Mononuclear cell (primary cell): ENCODE data around the gene CCDC92B. TPM values are rescaled to one million over a fixed set of nuclear protein-coding genes. Genes with fewer than 3 reads are reported as not detected.
"Not testable (repeated sequence)": the region's sequence is repeated elsewhere in the genome, so short reads cannot be mapped to it uniquely, and the experiment has no call there.

ENCODE experiments used
- H3K27me3 ChIP-seq: 2 replicates; pipeline ENCODE4 v1.6.0; 2011; ENCODE audit warnings: low read length, control low read depth; ENCODE audit not compliant: insufficient read depth
- H3K4me1 ChIP-seq: 2 replicates; pipeline ENCODE4 v1.5.1; 2011; ENCODE audit warnings: mild to moderate bottlenecking, low read length, control low read depth; ENCODE audit not compliant: insufficient read depth
- H3K4me3 ChIP-seq: 2 replicates; pipeline ENCODE4 v1.5.1; 2011; ENCODE audit warnings: mild to moderate bottlenecking, low read length, moderate library complexity
- H3K9me3 ChIP-seq: 2 replicates; pipeline ENCODE4 v1.5.1; 2011; ENCODE audit warnings: low read depth, mild to moderate bottlenecking, control low read depth, low read length
- total RNA-seq: library from RNA; depleted of rRNA; stranded (reverse); fragments of >200 nt; gene quantifications from one replicate; pipeline ENCODE4 v1.2.3, GENCODE V29; 2012

CCDC92B gene
- total RNA-seq, 1 donor = not detected

GRCh38 chr17:2783310-2784030 is 34.0 kb upstream of the CCDC92B start:
- Histone ChIP-seq H3K4me3 (no peak overlapping the region), H3K27me3 (no peaks in the 10 kb centered on the region), H3K9me3 (no peaks in the 10 kb centered on the region), H3K4me1 (peaks cover 12% of the 10 kb centered on the region)

- H3K27me3 ChIP-seq = peaks cover 6% of the 10 kb centered on the region
- H3K4me1 ChIP-seq = peaks cover 12% of the 10 kb centered on the region
- no peak overlapping the region for H3K4me3 ChIP-seq
- H3K9me3 ChIP-seq = no peaks in the 10 kb centered on the region
Observed at GRCh38 chr17:2782055-2782454, 32.6 kb upstream of the CCDC92B start.

GRCh38 chr17:2781598-2781997 is 32.1 kb upstream of the CCDC92B start:
- H3K27me3 ChIP-seq, H3K9me3 ChIP-seq, H3K4me3 ChIP-seq: not testable (repeated sequence)
- peaks cover 10% of the 10 kb centered on the region for H3K4me1 ChIP-seq

GRCh38 chr17:2780931-2781454 is 31.5 kb upstream of the CCDC92B start:
- H3K4me3 ChIP-seq = no peak overlapping the region
- no peaks in the 10 kb centered on the region for H3K9me3 ChIP-seq
- peaks cover 4% of the 10 kb centered on the region for H3K4me1 ChIP-seq
- H3K27me3 ChIP-seq = peaks cover 12% of the 10 kb centered on the region

GRCh38 chr17:2780256-2780655 is 30.8 kb upstream of the CCDC92B start:
- peaks cover 16% of the 10 kb centered on the region for H3K27me3 ChIP-seq
- H3K4me3 ChIP-seq = no peak overlapping the region
- peaks cover 4% of the 10 kb centered on the region for H3K4me1 ChIP-seq
- no peaks in the 10 kb centered on the region for H3K9me3 ChIP-seq

- Histone ChIP-seq H3K4me3 (no peak overlapping the region), H3K4me1 (peaks cover 4% of the 10 kb centered on the region), H3K27me3 (peaks cover 21% of the 10 kb centered on the region), H3K9me3 (no peaks in the 10 kb centered on the region)
Observed at GRCh38 chr17:2779545-2779944, 30.1 kb upstream of the CCDC92B start.

- H3K4me3 ChIP-seq = no peak overlapping the region
- no peaks in the 10 kb centered on the region for H3K9me3 ChIP-seq
- H3K27me3 ChIP-seq = peaks cover 21% of the 10 kb centered on the region
- peaks cover 4% of the 10 kb centered on the region for H3K4me1 ChIP-seq
Observed at GRCh38 chr17:2778489-2778888, 29.0 kb upstream of the CCDC92B start.

GRCh38 chr17:2777242-2777867 is 27.9 kb upstream of the CCDC92B start:
- peaks cover 23% of the 10 kb centered on the region for H3K27me3 ChIP-seq
- no peak overlapping the region for H3K4me3 ChIP-seq
- H3K9me3 ChIP-seq = no peaks in the 10 kb centered on the region
- H3K4me1 ChIP-seq = peaks cover 4% of the 10 kb centered on the region

- no peak overlapping the region for H3K4me3 ChIP-seq
- H3K27me3 ChIP-seq = peaks cover 23% of the 10 kb centered on the region
- peaks cover 4% of the 10 kb centered on the region for H3K4me1 ChIP-seq
- H3K9me3 ChIP-seq = no peaks in the 10 kb centered on the region
Observed at GRCh38 chr17:2776589-2777241, 27.3 kb upstream of the CCDC92B start.

- no peaks in the 10 kb centered on the region for H3K9me3 ChIP-seq
Observed at GRCh38 chr17:2775206-2775605, 25.8 kb upstream of the CCDC92B start.

GRCh38 chr17:2770129-2770528 is 20.7 kb upstream of the CCDC92B start:
- Histone ChIP-seq H3K9me3 (no peaks in the 10 kb centered on the region), H3K27me3 (peaks cover 5% of the 10 kb centered on the region), H3K4me1 (no peaks in the 10 kb centered on the region), H3K4me3 (no peak overlapping the region)

More at GRCh38 chr17:2775206-2775605, 25.8 kb upstream of the CCDC92B start:
- H3K27me3 ChIP-seq = peaks cover 23% of the 10 kb centered on the region
- no peak overlapping the region for H3K4me3 ChIP-seq
- H3K4me1 ChIP-seq = peaks cover 4% of the 10 kb centered on the region

GRCh38 chr17:2758870-2759269 is 9.4 kb upstream of the CCDC92B start:
- Histone ChIP-seq H3K4me3 (no peak overlapping the region), H3K4me1 (peaks cover 4% of the 10 kb centered on the region), H3K27me3 (peaks cover 16% of the 10 kb centered on the region), H3K9me3 (no peaks in the 10 kb centered on the region)

GRCh38 chr17:2755891-2756724 is 6.7 kb upstream of the CCDC92B start:
- Histone ChIP-seq H3K4me3 (no peak overlapping the region), H3K4me1 (peaks cover 4% of the 10 kb centered on the region), H3K27me3 (peaks cover 21% of the 10 kb centered on the region), H3K9me3 (no peaks in the 10 kb centered on the region)

GRCh38 chr17:2751491-2751890 is 2.0 kb upstream of the CCDC92B start:
- H3K9me3 ChIP-seq = no peaks in the 10 kb centered on the region
- H3K27me3 ChIP-seq = peaks cover 31% of the 10 kb centered on the region
- H3K4me1 ChIP-seq = peaks cover 4% of the 10 kb centered on the region
- no peak overlapping the region for H3K4me3 ChIP-seq
